K562 (cell line): ENCODE data around the gene FASTK. TPM values are rescaled to one million over a fixed set of nuclear protein-coding genes. Genes with fewer than 3 reads are reported as not detected.

Experiments used
- CEBPZ ChIP-seq: fragments of 150-350 bp; IDR thresholded peaks from 2 replicates; pipeline ENCODE4 v1.6.1; 2014; ENCODE audit warnings: low read depth, mild to moderate bottlenecking, low read length, borderline replicate concordance
- E2F3 ChIP-seq: fragments of 250-450 bp; sonication (Bioruptor Pico); IDR thresholded peaks from 2 replicates; pipeline ENCODE4 v1.4.0; 2020; ENCODE audit warnings: mild to moderate bottlenecking
- ERF ChIP-seq: fragments of 450-650 bp; formaldehyde crosslinking; IDR thresholded peaks from 2 replicates; pipeline ENCODE4 v1.4.0; 2020; ENCODE audit warnings: mild to moderate bottlenecking, mixed read lengths
- HDGF ChIP-seq: fragments of 450-650 bp; IDR thresholded peaks from 2 replicates; pipeline ENCODE4 v1.6.1; 2016
- MGA ChIP-seq: fragments of 450-650 bp; IDR thresholded peaks from 2 replicates; pipeline ENCODE4 v1.6.1; 2016; ENCODE audit warnings: mild to moderate bottlenecking, moderate library complexity
- STAT5A ChIP-seq: IDR thresholded peaks from 2 replicates; pipeline ENCODE4 v1.6.1; 2012; ENCODE audit warnings: low read length, inconsistent platforms, borderline replicate concordance
- THRAP3 ChIP-seq: fragments of 450-650 bp; IDR thresholded peaks from 2 replicates; pipeline ENCODE4 v1.6.1; 2016; ENCODE audit warnings: mild to moderate bottlenecking, inconsistent platforms, borderline replicate concordance
- TSC22D4 ChIP-seq: fragments of 450-650 bp; IDR thresholded peaks from 2 replicates; pipeline ENCODE4 v1.6.1; 2016; ENCODE audit warnings: missing genetic modification characterization, missing biosample characterization, control low read depth
- ZBTB7A ChIP-seq: IDR thresholded peaks from 2 replicates; pipeline ENCODE4 v1.6.1; 2011; ENCODE audit warnings: low read depth, mild to moderate bottlenecking, low read length, moderate library complexity, borderline replicate concordance; ENCODE audit not compliant: control insufficient read depth
- ZNF263 ChIP-seq: sonication (generic); formaldehyde crosslinking; IDR thresholded peaks from 2 replicates; pipeline ENCODE4 v1.8.0; 2022; ENCODE audit warnings: mild to moderate bottlenecking, missing genetic modification reagents, borderline replicate concordance
- ZNF512 ChIP-seq: IDR thresholded peaks from 2 replicates; pipeline ENCODE4 v1.6.1; 2016; ENCODE audit warnings: missing genetic modification characterization, missing compliant biosample characterization
- polyA plus RNA-seq, 8 experiments: library from polyadenylated mRNA; depleted of rRNA in 4 of 8; stranded (reverse) in 5 of 8; unstranded in 3 of 8; fragments of >200 nt; fragmentation: Nextera tagmentation in 2 of 8; fragmentation: Illumina TruSeq in 1 of 8; extraction: Ambion mirVana in 2 of 8; extraction: Trizol in 1 of 8; gene quantifications; 2 replicates each; pipeline versions ENCODE4 v1.2.1 to v1.2.3, GENCODE V29; 2011 to 2014; ENCODE audit warnings: inconsistent platforms in 1 of 8, missing spikeins in 1 of 8
- total RNA-seq, 7 experiments: library from RNA; depleted of rRNA in 6 of 7; stranded (reverse); fragments of >200 nt in 6 of 7; fragmentation: Illumina TruSeq in 2 of 7; extraction: Trizol in 2 of 7; gene quantifications; 2 replicates each; pipeline versions ENCODE4 v1.2.1 to v1.2.3, GENCODE V29; 2011 to 2021; ENCODE audit warnings: low replicate concordance in 1 of 7

Gene FASTK
- total and polyA plus RNA-seq, 9 of the 15 experiments (the other 6 are each of a cell fraction or from before 2014, with no cell fraction given) = 0.51 to 150 (median 48.2) TPM

- no peak for TF ChIP-seq CEBPZ
- no peak for TF ChIP-seq THRAP3
- TF ChIP-seq ZNF512 (tag) = no peak
- TF ChIP-seq HDGF = peak; percentile 87; the same call in 1 of the 2 replicates
- 0 out of 2 replicates have a peak, but pooled peaks have one; percentile 35 for TF ChIP-seq ERF (CRISPR knock-in tag)
- no peak for TF ChIP-seq MGA
- TF ChIP-seq E2F3 (CRISPR knock-in tag) = 0 out of 2 replicates have a peak, but pooled peaks have one; percentile 30
- no peak for TF ChIP-seq TSC22D4 (tag)
- no peak for TF ChIP-seq STAT5A
- TF ChIP-seq ZBTB7A = peak; percentile 72; the same call in 1 of the 2 replicates
- peak; percentile 78 for TF ChIP-seq ZNF263 (CRISPR knock-in tag)
These were observed 30.5 kb upstream of the FASTK start (continued) for GRCh38 chr7:151110941-151111645.
